ENCODE measurements around the gene UTF1.

UTF1 gene

DNA sequence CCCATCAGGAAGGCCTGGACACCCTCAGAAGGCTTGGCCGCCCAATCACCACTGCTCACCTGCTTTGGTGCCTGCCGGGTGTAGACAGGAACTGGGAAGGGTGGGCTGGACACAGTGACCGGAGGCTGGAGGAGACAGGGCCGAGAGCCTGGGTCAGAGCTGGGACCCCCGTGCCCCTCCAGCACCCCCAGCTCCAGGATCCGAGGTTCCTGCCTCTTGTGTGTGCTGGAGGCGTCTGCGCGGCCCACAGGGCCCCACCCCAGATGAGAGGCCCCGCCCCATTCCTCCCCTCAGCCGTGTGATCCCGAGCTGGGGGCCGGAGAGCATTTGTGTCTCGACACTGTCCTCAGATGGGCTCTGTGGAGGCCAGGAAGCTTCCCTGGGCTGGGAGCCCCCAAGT lies 37.3 kb downstream of the UTF1 start:
- DNase-seq, result no peak

- no peak for DNase-seq
These were observed 37.8 kb downstream of the UTF1 start for GRCh38 chr10:133267829-133268228.

DNA sequence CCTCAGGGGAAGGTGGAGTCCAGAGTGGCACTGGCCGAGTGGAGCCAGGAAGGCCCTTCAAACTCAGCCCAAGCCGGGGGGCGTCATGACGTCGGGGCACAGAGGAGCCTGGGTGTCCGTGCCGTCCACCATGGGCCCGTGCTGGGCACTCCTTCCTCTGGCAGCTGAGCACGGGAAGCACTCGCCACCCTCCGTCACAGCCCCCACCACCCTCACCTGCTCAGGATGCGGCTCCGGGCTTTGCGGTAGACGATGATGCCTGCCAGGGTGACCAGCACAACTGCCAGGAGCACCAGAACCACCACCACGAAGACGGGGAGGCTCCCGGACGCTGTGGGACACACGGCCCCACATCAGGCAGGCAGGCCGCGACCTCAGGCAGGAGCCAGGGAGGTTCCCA lies 38.5 kb downstream of the UTF1 start:
- no peak for DNase-seq

DNA sequence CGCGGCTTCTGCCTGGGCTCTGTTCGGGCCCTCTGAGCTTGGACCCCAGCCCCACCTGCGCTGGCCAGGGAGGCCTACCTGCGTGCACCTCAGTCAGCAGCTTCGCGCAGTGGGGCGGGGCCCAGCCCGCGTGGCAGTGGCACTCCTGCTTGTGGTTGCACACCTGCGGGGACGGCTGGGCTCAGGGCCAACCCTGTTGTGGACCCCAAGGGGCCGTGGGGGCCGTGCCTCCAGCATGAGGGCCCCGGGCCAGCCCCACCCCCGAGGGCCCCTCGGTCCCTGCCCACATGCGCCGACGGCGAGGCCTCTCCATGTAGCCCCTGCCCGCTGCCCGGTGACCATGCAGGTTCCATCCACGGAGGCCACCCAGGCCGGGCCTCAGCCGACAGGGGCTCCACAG lies 39.4 kb downstream of the UTF1 start:
- DNase-seq, result no peak

- DNase-seq, result no peak
These were observed 40.2 kb downstream of the UTF1 start for GRCh38 chr10:133270204-133270603.

- no peak for DNase-seq
These were observed 40.8 kb downstream of the UTF1 start for GRCh38 chr10:133270773-133271297.

DNA sequence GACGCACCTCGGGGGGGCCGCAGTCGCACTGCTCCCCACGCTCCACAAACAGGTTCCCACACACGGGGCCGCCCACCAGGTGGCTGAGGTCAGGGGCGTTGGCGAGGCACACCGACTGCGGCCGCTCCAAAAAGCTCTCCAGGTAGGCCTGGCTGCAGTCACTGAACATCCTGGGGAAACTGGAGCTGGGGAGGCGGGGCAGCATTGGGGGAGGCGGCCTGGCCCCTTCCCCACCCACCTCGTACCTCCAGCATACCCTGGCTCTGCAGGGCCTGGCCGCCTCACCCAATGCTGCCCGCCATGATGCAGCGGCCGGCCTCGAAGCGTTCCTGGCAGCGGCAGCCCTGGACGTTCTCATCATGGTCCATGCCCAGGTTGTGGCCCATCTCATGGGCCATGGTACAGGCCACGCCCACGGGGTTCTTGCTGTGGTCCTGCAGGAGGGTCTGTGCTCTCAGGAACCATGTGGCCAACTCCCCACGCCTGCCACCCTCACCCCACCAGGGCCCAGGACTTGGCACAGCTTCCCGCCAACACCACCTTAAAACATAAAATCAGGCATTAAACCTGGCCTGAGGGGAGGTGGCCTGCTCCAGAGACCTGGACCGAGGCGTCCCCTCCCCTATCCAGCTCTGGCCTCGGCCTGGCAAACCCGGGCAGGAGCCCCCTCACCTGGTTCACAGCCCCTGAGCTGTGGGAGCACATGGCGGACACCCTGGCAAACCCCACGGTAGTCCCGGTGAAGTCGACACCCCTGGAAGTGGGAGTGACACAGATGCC lies 41.7 kb downstream of the UTF1 start:
- DNase-seq, result no peak

GRCh38 chr10:133272301-133272963 lies 42.4 kb downstream of the UTF1 start:
- DNase-seq, result no peak

DNA sequence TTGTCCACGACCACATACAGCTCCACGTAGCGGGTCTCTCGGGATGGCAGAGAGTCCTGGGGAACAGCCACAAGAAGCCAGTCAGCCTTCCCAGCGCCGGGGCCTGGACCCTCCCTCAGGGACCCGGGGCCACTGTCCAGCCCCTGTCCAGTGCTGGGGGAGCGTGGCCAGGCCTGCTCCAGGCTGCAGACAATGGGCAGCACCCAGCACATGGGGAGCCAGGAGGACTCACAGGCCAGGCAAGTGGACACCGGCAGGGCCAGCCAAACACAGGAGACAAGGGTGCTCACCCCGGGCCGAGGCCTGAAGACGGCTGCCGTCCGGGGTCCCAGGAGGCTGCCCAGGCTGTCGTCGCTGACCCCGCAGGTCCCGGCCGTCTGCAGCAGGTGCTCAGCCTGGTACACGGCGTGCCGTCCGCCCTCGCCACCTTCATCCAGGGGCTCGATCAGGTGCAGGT lies 43.0 kb downstream of the UTF1 start:
- no peak for DNase-seq

GRCh38 chr10:133273534-133274143 lies 43.6 kb downstream of the UTF1 start:
- no peak for DNase-seq

- peak; percentile 43 to 70 (median 54) for DNase-seq
These were observed 45.0 kb downstream of the UTF1 start for GRCh38 chr10:133274751-133275683.

DNA sequence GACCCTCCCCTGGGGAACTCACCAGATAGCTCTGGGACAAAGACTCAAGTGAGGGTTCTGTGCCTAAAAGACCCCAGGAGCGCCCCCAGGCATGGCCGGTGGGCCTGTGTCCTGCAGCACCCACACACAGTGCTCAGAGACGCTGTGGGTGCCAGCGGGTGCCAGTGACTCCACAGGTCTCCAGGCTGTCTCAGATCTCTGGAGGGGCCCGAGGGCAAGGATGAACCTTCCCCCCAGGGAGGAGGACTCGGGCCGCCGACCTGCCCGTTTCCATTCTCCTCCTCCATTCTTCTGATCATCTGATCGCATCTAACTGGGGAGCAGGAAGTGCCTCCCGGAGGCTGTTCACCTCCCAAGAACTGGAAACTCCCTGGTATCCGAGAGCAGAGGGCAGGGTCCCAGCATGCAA lies 45.7 kb downstream of the UTF1 start:
- peak in 1 of 4 experiments; percentile 41 for DNase-seq

DNA sequence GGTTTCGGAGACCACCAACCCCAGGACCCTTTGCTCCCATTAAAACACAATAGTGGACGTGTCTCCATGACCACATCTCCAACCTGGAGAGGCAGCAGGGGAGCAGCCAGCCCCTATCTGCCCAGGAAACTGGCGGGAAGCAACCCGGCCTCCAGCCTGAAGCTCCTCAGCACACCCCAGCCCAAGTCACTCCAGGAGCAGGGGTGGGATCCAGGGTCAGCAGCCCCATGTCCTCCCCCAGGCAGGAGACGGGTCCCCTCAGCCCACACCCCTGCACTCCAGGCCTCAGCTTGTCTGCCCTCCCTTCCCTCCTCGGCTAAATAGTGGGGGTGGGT lies 46.0 kb downstream of the UTF1 start:
- no peak for DNase-seq

DNA sequence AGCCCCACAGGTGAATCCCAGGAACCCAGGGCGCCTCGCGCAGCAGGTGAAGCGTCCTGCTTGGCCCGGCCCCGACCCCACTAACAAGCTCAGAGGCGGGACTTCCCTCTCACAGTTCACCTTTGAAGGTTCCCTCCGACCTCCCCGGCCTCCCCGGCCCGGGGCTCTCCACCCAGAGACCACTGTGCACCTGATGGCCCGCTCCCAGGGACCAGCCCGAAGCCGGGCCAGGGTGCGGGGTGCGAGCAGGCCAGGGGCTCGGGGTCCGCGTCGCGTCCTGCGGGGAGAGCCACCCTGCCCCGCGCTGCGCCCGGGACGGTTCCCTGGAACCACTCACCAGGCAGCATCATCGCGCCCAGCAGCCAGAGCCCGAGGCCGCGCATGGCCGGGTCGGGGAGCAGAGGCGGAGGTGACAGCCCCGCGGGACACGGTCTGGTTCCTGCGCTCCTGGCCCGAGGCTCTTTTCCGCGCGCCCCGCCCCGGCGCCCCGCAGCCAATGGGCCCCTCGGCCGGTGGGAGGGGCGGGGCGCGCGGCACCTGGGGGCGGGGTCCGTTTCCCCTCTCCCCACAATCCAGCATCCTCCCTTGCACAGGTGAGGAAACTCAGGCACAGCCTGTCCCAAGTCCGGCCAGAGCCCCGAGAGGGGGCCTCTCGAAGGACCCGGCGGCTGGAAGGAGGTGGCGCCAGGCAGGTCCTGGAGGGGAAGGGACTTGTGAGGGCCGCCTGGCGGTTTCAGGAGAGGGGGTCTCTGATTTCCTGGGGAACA lies 46.6 kb downstream of the UTF1 start, which contains the start of gene ADAM8:
TSS of gene ADAM8 (minus strand) at position 434 of the 767 bp plus-strand sequence. CDS start at position 383, 51 bp downstream.
- peak in 2 of 4 experiments; percentile 28 to 65 for DNase-seq

DNA sequence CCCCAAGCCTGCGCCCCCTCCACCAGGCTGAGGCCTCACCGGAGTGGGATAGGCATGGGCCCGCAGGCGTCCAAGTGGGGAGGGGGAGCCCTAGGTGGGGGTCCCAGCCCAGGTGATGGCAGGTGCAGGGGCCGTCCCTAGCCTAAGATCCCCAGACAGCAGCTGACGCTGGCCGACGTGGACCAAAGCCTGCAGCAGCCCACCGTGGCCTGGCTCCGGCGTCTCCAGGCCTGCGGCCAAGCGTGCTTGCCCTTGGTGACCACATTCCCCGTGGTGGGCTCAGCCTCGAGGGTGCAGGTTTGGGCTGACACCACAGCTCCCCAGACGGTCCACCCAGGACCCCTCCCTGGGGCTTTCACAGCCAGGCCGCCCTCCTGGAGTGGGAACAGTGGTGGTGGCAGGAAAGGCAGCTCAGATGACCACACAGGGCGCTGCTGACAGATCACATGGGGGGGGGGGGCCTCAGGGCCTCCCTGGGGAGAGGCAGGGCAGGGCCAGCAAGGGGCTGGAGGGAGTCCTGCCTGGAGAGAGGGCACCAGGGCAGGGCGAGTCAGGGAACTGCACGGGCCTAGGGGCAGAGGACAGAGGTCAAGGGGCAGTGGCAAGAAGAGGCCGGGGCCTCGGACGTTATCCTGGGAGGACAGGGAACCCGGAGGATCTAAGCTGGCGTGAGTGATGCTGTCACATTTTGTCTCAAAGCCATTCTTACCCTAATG lies 47.4 kb downstream of the UTF1 start:
- no peak for DNase-seq

DNA sequence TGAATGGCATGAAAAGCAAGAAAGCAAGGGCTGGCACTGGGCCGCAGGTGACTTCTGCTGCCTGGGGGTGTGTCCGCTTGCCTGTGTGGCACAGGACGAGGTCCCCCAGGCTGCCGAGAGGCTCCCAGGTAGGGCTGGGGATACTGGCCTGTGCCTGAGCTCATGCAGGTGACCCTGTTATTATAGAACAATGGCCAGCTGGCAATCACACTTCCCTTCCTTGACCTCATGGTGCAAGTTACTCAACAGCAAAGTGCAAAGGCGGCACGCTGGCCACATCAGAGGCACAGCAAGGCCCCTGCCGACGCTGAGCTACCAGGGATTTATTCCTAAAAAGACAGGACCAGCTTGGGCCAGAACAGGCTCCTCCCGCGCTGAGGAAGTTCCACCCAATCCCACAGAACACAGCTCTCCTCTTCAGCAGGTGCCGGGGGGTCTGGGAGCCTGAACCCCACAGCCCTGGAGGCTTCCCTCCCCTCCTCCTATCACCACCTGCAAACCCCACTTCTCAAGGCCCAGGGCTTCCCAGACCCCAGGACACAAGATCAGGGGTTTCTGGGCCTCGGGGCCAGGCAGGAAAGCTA lies 48.1 kb downstream of the UTF1 start:
- no peak for DNase-seq

GRCh38 chr10:133278577-133279265 lies 48.7 kb downstream of the UTF1 start:
- DNase-seq, result no peak

DNA sequence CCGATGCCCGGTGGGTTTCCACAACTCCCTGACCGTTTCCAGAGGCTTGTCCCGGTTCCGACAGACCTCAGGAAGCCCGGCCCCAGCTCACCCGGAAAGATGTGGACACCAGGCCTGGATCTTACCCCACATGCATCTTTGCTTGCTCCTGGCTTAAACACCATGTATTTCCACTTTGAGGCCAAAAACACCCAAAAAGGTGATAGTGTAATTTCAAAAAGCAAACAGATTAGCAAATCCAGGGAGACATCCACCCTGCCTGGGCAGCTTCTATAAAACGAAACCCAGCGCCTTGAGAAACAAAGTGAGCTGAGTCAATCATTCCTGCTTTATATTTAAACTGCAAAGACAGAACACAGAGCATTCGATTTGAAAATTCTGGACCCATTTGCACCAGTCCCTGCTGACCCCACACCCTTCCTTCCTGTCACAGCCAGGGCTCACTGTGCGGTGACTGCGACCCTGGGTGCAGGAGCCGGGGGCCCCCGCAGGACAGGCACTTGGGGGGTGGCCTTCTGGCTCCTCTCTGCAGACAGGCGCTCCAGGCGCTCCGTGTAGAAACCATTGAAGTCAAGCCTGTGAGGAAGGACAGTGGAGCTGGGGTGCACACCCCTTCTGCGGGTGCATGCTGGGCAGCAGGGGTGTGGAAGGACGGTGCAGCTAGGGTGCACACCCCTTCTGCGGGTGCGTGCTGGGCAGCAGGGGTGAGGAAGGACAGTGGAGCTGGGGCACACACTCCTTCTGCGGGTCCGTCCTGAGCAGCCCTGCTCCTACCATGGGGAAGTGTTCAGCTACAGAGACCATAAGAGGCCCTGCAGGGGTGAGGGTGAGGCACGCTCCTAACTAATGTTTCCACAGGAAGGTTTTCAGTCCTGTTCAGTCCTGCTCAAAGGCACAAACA lies 49.6 kb downstream of the UTF1 start:
- no peak for DNase-seq
